ENCODE results near the gene SUN1. TPM values are rescaled to one million over a fixed set of nuclear protein-coding genes. Genes with fewer than 3 reads are reported as not detected.
A peak's percentile ranks its signal among the peaks of the same experiment; 100 is the strongest.

Gene SUN1
- total and polyA plus RNA-seq, 9 of the 15 experiments (the other 6 are each of a cell fraction or from before 2014, with no cell fraction given) = 36.8 to 132 (median 62.3) TPM

DNA sequence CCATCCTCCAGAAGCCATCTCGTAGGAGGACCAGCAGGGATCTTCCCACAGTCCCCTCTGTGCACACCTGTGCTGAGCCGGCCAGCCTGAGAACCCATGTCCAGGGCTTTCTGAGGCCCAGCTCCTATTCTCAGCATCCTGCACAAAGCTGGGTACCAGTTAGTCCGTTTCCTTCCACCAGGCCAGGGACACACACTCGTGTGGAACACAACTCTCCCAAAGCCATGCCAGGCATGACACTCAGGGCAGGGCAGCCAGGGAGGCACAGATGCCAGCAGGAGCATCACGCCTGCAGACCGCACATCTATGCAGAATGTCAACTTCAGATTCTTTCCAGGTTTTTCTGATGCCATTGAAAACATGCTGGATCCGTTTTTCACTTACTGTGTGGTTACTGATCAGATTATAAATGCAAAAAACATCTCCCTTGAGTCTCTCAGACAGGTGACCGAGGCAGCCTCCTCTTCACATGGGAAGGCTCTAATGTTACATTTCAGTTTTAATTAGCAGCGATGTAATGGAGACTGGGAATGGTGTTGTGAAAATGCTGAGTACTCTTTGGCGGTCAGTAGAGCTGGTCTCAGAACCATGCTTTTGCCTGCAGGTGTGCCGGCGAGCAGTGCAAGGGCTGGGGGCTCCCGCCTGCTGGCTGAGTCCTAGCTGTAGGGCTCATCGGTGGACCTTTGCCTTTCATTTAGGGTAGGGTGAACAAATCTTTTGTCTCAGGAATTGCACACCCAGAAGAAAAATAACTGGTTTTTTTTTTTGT is 3.3 kb upstream of the SUN1 start:
- H3K4me3 ChIP-seq = no peak overlapping the region
- in situ Hi-C loops (cut with MboI) = no loop called here
- H3K9me1 ChIP-seq (ENCODE audit: control insufficient read depth, insufficient read depth, low read length) = peaks cover 6% of the 10 kb centered on the region
- BruUV-seq (replicated peaks) = no TSS peak
- WGBS (ENCODE audit: insufficient coverage, low coverage, missing lambda C conversion rate) = 77% methylated on average over 12 of the region's 14 CpGs
- H3K27ac ChIP-seq (ENCODE audit: extremely low read depth, low read depth, low read length) = no peak overlapping the region
- CTCF ChIA-PET (ENCODE audit: low intra/inter-chr PET ratio) = no interaction called here
- peaks cover 31% of the 10 kb centered on the region; the same call in 2 of the 3 replicates for H3K36me3 ChIP-seq (ENCODE audit: control insufficient read depth, insufficient read depth, low read length)
- intact Hi-C loops (cut with micrococcal nuclease) = no loop called here
- H3K4me2 ChIP-seq (ENCODE audit: insufficient read depth, low read length) = no peak overlapping the region
- H3K27me3 ChIP-seq (ENCODE audit: control insufficient read depth in 2 of 2, insufficient read depth in 2 of 2, low read length in 2 of 2) = no peaks in the 10 kb centered on the region
- DNase-seq (ENCODE audit: extremely low read depth in 1 of 4, low spot score in 3 of 4) (no peak), FAIRE-seq (no peak), ATAC-seq (no peak)
- POLR2A ChIA-PET = interaction anchor here (0.6 kb wide), 1 partner anchor 16 kb away, joined by 3 read pairs; no protein-coding TSS in a partner anchor
- no peak overlapping the region for H3K9ac ChIP-seq (ENCODE audit: insufficient read depth in 1 of 2, low read depth in 2 of 2, low read length in 2 of 2)
- H3K9me3 ChIP-seq (replicated peaks; ENCODE audit: control insufficient read depth, insufficient read depth, low read depth, low read length) = no peaks in the 10 kb centered on the region
- peaks cover 92% of the 10 kb centered on the region for H3K79me2 ChIP-seq (ENCODE audit: control insufficient read depth, insufficient read depth, low read length)
- H2AFZ ChIP-seq (ENCODE audit: low read depth, low read length) = no peak overlapping the region
- peaks cover 18 to 29% of the 10 kb centered on the region in 2 experiments for H3K4me1 ChIP-seq (replicated peaks in 1 of 2; ENCODE audit: control insufficient read depth in 2 of 2, insufficient read depth in 2 of 2, low read length in 2 of 2)
- TF ChIP-seq, protein P1, sequence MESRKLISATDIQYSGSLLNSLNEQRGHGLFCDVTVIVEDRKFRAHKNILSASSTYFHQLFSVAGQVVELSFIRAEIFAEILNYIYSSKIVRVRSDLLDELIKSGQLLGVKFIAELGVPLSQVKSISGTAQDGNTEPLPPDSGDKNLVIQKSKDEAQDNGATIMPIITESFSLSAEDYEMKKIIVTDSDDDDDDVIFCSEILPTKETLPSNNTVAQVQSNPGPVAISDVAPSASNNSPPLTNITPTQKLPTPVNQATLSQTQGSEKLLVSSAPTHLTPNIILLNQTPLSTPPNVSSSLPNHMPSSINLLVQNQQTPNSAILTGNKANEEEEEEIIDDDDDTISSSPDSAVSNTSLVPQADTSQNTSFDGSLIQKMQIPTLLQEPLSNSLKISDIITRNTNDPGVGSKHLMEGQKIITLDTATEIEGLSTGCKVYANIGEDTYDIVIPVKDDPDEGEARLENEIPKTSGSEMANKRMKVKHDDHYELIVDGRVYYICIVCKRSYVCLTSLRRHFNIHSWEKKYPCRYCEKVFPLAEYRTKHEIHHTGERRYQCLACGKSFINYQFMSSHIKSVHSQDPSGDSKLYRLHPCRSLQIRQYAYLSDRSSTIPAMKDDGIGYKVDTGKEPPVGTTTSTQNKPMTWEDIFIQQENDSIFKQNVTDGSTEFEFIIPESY (CRISPR knock-in tag; IDR thresholded peaks at IDR 0.05) = peak; percentile 58
- TF ChIP-seq, protein P2, sequence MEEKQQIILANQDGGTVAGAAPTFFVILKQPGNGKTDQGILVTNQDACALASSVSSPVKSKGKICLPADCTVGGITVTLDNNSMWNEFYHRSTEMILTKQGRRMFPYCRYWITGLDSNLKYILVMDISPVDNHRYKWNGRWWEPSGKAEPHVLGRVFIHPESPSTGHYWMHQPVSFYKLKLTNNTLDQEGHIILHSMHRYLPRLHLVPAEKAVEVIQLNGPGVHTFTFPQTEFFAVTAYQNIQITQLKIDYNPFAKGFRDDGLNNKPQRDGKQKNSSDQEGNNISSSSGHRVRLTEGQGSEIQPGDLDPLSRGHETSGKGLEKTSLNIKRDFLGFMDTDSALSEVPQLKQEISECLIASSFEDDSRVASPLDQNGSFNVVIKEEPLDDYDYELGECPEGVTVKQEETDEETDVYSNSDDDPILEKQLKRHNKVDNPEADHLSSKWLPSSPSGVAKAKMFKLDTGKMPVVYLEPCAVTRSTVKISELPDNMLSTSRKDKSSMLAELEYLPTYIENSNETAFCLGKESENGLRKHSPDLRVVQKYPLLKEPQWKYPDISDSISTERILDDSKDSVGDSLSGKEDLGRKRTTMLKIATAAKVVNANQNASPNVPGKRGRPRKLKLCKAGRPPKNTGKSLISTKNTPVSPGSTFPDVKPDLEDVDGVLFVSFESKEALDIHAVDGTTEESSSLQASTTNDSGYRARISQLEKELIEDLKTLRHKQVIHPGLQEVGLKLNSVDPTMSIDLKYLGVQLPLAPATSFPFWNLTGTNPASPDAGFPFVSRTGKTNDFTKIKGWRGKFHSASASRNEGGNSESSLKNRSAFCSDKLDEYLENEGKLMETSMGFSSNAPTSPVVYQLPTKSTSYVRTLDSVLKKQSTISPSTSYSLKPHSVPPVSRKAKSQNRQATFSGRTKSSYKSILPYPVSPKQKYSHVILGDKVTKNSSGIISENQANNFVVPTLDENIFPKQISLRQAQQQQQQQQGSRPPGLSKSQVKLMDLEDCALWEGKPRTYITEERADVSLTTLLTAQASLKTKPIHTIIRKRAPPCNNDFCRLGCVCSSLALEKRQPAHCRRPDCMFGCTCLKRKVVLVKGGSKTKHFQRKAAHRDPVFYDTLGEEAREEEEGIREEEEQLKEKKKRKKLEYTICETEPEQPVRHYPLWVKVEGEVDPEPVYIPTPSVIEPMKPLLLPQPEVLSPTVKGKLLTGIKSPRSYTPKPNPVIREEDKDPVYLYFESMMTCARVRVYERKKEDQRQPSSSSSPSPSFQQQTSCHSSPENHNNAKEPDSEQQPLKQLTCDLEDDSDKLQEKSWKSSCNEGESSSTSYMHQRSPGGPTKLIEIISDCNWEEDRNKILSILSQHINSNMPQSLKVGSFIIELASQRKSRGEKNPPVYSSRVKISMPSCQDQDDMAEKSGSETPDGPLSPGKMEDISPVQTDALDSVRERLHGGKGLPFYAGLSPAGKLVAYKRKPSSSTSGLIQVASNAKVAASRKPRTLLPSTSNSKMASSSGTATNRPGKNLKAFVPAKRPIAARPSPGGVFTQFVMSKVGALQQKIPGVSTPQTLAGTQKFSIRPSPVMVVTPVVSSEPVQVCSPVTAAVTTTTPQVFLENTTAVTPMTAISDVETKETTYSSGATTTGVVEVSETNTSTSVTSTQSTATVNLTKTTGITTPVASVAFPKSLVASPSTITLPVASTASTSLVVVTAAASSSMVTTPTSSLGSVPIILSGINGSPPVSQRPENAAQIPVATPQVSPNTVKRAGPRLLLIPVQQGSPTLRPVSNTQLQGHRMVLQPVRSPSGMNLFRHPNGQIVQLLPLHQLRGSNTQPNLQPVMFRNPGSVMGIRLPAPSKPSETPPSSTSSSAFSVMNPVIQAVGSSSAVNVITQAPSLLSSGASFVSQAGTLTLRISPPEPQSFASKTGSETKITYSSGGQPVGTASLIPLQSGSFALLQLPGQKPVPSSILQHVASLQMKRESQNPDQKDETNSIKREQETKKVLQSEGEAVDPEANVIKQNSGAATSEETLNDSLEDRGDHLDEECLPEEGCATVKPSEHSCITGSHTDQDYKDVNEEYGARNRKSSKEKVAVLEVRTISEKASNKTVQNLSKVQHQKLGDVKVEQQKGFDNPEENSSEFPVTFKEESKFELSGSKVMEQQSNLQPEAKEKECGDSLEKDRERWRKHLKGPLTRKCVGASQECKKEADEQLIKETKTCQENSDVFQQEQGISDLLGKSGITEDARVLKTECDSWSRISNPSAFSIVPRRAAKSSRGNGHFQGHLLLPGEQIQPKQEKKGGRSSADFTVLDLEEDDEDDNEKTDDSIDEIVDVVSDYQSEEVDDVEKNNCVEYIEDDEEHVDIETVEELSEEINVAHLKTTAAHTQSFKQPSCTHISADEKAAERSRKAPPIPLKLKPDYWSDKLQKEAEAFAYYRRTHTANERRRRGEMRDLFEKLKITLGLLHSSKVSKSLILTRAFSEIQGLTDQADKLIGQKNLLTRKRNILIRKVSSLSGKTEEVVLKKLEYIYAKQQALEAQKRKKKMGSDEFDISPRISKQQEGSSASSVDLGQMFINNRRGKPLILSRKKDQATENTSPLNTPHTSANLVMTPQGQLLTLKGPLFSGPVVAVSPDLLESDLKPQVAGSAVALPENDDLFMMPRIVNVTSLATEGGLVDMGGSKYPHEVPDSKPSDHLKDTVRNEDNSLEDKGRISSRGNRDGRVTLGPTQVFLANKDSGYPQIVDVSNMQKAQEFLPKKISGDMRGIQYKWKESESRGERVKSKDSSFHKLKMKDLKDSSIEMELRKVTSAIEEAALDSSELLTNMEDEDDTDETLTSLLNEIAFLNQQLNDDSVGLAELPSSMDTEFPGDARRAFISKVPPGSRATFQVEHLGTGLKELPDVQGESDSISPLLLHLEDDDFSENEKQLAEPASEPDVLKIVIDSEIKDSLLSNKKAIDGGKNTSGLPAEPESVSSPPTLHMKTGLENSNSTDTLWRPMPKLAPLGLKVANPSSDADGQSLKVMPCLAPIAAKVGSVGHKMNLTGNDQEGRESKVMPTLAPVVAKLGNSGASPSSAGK (IDR thresholded peaks at IDR 0.05) = no peak
- peaks cover 28% of the 10 kb centered on the region; the same call in 1 of the 2 replicates for H4K20me1 ChIP-seq (replicated peaks; ENCODE audit: control insufficient read depth, insufficient read depth, low read length)
